ENCODE measurements around the gene SPOPL. TPM values are rescaled to one million over a fixed set of nuclear protein-coding genes. Genes with fewer than 3 reads are reported as not detected.

The SPOPL gene
- total RNA-seq (2022) (15.8 and 17.7 TPM in 2 replicates), Bru-seq, nascent RNA (percentile 81 among the genes with signal in this experiment), BruChase-seq, experiment 1, labeled RNA remaining after a 6-hour chase (percentile 78 among the genes with signal in this experiment), BruChase-seq, experiment 2, labeled RNA remaining after a 2-hour chase (percentile 78 among the genes with signal in this experiment)
- long read RNA-seq, full-length matches to known transcripts: 6 of 11 reads
- long read RNA-seq, partial matches to known transcripts: 2 of 11 reads
- long read RNA-seq, other reads (novel, unspliced or antisense): 3 of 11 reads

DNA sequence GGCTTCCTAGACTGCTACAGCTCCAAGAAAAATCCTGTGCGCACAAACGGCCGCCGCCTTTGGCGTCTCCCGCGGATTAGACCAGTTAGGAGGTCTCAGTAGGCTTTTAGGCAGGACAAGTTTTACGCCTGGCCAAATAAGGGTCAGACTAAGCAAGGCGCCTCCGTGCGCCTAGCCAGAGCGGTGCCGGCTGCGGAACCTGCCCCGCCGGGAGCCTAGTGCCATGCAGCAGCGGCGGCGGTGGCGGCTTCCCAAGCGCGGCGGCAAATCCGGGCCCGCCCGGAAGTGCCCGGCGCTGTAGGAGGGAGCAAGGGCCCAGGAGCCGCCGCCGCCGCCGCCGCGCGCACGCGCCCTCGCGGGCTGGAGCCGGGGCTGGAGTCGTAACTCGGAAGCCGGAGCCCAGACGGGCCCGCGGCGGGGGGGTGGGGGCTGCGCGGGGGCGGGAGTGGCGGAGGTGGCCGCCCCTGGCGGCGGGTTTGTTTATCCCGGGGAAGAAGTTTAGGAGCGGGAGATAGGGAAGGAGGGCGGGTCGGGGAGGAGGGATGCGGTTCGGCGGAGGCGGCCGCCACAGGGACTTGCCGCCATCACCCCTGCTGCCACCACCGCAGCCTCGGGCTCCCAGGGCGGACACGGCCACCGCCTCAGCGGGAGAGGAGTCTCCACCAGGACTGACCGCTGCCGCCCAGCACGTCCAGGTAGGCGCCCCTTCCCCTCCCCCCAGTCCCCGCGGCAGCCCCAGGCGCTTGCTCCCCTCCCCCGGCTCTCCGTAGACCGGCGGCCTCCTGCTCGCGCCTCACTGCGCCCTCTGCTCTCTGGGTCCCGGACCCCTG, at the start of gene SPOPL:
Gene SPOPL, plus strand, starts transcription at position 346 of the 830 bp plus-strand sequence. CDS start 48,447 bp downstream, outside the sequence.
- CTCF ChIA-PET: interaction anchor here (0.6 to 1.3 kb wide), 9 partner anchors 10 to 95 kb away, joined by 3 to 5 read pairs (median 3); no protein-coding TSS in a partner anchor
- Mint-ChIP-seq H3K4me1 (ENCODE audit: insufficient read depth, unreplicated experiment) (peaks cover 16% of the 10 kb centered on the region), H3K9me3 (ENCODE audit: unreplicated experiment) (no peaks in the 10 kb centered on the region), H3K27me3 (ENCODE audit: insufficient read depth, unreplicated experiment) (no peaks in the 10 kb centered on the region), H3K27ac (ENCODE audit: low read depth, unreplicated experiment) (peak within 1 kb of the TSS; percentile 93), H3K36me3 (ENCODE audit: insufficient read depth, unreplicated experiment) (peaks cover 5% of the 10 kb centered on the region), H3K4me3 (ENCODE audit: unreplicated experiment) (peak within 1 kb of the TSS; percentile 94)
- no TSS peak for BruUV-seq (replicated peaks)
- intact Hi-C loops (cut with micrococcal nuclease): loop anchor here (1.0 to 10.0 kb wide), 5 partner anchors 105 to 557 kb away; no protein-coding TSS in a partner anchor
- TF ChIP-seq, protein P1, sequence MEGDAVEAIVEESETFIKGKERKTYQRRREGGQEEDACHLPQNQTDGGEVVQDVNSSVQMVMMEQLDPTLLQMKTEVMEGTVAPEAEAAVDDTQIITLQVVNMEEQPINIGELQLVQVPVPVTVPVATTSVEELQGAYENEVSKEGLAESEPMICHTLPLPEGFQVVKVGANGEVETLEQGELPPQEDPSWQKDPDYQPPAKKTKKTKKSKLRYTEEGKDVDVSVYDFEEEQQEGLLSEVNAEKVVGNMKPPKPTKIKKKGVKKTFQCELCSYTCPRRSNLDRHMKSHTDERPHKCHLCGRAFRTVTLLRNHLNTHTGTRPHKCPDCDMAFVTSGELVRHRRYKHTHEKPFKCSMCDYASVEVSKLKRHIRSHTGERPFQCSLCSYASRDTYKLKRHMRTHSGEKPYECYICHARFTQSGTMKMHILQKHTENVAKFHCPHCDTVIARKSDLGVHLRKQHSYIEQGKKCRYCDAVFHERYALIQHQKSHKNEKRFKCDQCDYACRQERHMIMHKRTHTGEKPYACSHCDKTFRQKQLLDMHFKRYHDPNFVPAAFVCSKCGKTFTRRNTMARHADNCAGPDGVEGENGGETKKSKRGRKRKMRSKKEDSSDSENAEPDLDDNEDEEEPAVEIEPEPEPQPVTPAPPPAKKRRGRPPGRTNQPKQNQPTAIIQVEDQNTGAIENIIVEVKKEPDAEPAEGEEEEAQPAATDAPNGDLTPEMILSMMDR (IDR thresholded peaks at IDR 0.05; ENCODE audit: unreplicated experiment): peak; percentile 26
- peak; percentile 85 for DNase-seq (ENCODE audit: unreplicated experiment)
- POLR2A ChIA-PET: interaction anchor here (0.7 to 6.6 kb wide), 19 partner anchors 10 to 285 kb away, joined by 3 to 58 read pairs (median 4); no protein-coding TSS in a partner anchor

DNA sequence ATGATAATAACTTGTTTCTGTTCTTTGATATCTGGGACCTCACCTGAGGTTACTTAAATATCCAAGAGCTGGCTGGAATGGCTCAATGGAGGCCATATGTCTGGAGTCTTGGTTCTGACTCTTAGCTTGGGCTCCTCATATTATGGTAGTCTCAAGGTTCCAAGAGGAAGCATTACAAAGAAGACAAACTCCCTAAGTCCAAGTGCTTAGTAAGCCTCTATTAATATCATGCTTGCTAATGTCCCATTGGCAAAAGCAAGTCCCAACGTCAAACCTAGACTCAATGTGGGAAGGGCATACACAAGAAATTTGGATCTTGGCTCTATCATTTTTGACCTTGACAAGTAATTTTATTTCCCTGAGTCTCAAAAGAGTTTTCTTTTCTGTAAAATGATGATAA, 49.2 kb upstream of the SPOPL start:
- POLR2A ChIA-PET: no interaction called here

DNA sequence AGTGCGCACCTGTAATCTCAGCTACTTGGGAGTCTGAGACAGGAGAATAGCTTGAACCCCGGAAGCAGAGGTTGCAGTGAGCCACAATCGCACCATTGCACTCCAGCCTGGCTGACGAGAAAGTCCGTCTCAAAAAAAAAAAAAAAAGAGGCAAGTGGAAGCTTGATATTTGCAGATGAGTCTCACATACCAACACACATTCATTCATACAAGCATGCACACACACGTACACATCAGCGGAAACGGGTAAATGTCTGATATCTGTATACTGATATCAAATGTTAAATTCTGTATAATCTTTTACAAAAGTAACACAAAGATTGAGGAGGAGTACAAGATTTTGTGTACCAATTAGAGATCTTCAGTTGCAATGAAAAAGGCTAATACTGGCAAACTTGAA, 47.8 kb upstream of the SPOPL start:
- CTCF ChIA-PET: interaction anchor here (1.0 kb wide), 1 partner anchor 80 kb away, joined by 5 read pairs; no protein-coding TSS in a partner anchor

More for the DNA sequence above, 49.2 kb upstream of the SPOPL start:
- TF ChIP-seq, protein P1 (IDR thresholded peaks at IDR 0.05; ENCODE audit: unreplicated experiment): no peak
- intact Hi-C loops (cut with micrococcal nuclease): no loop called here
- Mint-ChIP-seq H3K27me3 (ENCODE audit: insufficient read depth, unreplicated experiment) (no peaks in the 10 kb centered on the region), H3K36me3 (ENCODE audit: insufficient read depth, unreplicated experiment) (no peaks in the 10 kb centered on the region), H3K4me3 (ENCODE audit: unreplicated experiment) (no peak overlapping the region), H3K9me3 (ENCODE audit: unreplicated experiment) (no peaks in the 10 kb centered on the region), H3K4me1 (ENCODE audit: insufficient read depth, unreplicated experiment) (no peaks in the 10 kb centered on the region), H3K27ac (ENCODE audit: low read depth, unreplicated experiment) (no peak overlapping the region)
- BruUV-seq (replicated peaks): no TSS peak
- CTCF ChIA-PET: interaction anchor here (0.7 kb wide), 1 partner anchor 21 kb away, joined by 3 read pairs; no protein-coding TSS in a partner anchor
- DNase-seq (ENCODE audit: unreplicated experiment): no peak

More for the DNA sequence above, 47.8 kb upstream of the SPOPL start:
- H3K36me3 Mint-ChIP-seq (ENCODE audit: insufficient read depth, unreplicated experiment): no peaks in the 10 kb centered on the region
- no peaks in the 10 kb centered on the region for H3K27me3 Mint-ChIP-seq (ENCODE audit: insufficient read depth, unreplicated experiment)
- H3K9me3 Mint-ChIP-seq (ENCODE audit: unreplicated experiment): peaks cover 6% of the 10 kb centered on the region
- POLR2A ChIA-PET: no interaction called here
- H3K4me1 Mint-ChIP-seq (ENCODE audit: insufficient read depth, unreplicated experiment): no peaks in the 10 kb centered on the region
- H3K27ac Mint-ChIP-seq (ENCODE audit: low read depth, unreplicated experiment): no peak overlapping the region
- no TSS peak for BruUV-seq (replicated peaks)
- TF ChIP-seq, protein P1 (IDR thresholded peaks at IDR 0.05; ENCODE audit: unreplicated experiment): no peak
- intact Hi-C loops (cut with micrococcal nuclease): no loop called here
- no peak for DNase-seq (ENCODE audit: unreplicated experiment)
- no peak overlapping the region for H3K4me3 Mint-ChIP-seq (ENCODE audit: unreplicated experiment)
